Measurements from ENCODE around the gene ZSCAN12. TPM values are rescaled to one million over a fixed set of nuclear protein-coding genes. Genes with fewer than 3 reads are reported as not detected.

Gene ZSCAN12
- total RNA-seq, 1 experiment from 2014 or later, result 4.7 TPM

DNA sequence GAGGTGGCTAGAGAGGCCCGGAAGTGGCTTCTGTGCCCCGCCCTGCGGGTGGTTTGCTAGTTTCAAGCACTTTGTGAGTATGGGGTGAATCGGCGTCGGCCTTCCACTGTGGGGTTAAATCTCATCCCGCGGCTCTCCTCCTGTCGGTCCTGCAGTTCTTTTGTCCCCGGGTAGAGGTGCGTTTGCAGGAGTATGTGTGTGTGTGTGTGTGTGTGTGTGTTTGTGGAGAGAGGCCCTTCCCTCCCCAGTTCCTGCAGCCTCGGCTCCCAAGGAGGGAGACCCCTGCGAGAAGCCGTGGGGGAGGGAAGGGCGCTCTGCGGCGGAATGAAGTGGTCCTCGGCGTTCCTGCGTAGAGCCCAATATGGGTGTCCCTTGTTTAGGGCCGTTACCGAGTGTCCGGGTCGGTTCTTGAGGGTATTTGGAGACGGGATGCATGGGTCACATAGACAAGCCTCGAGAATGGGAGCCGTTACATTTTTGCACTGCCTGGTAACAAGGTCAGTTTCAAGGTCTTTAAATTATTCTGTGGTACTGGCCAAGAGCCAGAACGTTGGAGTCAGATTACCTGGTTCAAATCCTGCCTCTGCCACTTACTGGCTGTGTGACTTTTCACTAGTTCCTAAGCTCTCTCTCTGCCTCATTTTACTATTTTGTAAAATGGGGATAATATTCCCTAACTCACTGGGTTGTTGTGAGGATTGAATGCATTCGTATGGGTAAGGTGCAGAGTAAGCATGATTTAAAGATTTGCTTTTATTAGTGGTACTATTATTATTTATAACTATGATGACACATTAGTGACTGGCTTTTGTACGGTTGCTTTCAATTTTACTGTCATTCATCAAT lies 49.4 kb downstream of the ZSCAN12 start, which contains the start of gene ZKSCAN3:
ZKSCAN3 (plus strand) TSS at position 56 of the 846 bp plus-strand sequence. CDS start 9,640 bp downstream, outside the sequence.
- TSS peak; percentile 76 for BruUV-seq (replicated peaks)
- intact Hi-C loops (cut with micrococcal nuclease; ENCODE audit: unreplicated experiment), result loop anchor here (5.0 to 10.0 kb wide), 2 partner anchors 68 to 515 kb away; partner anchors contain the start of gene PGBD1
- Mint-ChIP-seq H3K27ac (ENCODE audit: unreplicated experiment) (peak within 1 kb of the TSS; percentile 96), H3K27me3 (ENCODE audit: unreplicated experiment) (peaks cover 28% of the 10 kb centered on the region), H3K36me3 (ENCODE audit: insufficient read depth, unreplicated experiment) (peaks cover 14% of the 10 kb centered on the region), H3K4me1 (ENCODE audit: low read depth, unreplicated experiment) (peaks cover 25% of the 10 kb centered on the region), H3K9me3 (ENCODE audit: low read depth, unreplicated experiment) (no peaks in the 10 kb centered on the region), H3K4me3 (ENCODE audit: low read depth, unreplicated experiment) (peak within 1 kb of the TSS; percentile 100)
- CTCF ChIA-PET, result interaction anchor here (0.5 to 0.7 kb wide), 3 partner anchors 218 to 1172 kb away, joined by 3 to 5 read pairs (median 3); no protein-coding TSS in a partner anchor
- no peak for TF ChIP-seq CTCF (IDR thresholded peaks at IDR 0.05; ENCODE audit: unreplicated experiment)
- peak; percentile 84 for DNase-seq

- Mint-ChIP-seq H3K36me3 (ENCODE audit: insufficient read depth, unreplicated experiment) (peaks cover 14% of the 10 kb centered on the region), H3K4me1 (ENCODE audit: low read depth, unreplicated experiment) (peaks cover 24% of the 10 kb centered on the region), H3K27me3 (ENCODE audit: unreplicated experiment) (peaks cover 32% of the 10 kb centered on the region), H3K4me3 (ENCODE audit: low read depth, unreplicated experiment) (peak overlapping the region; percentile 100), H3K9me3 (ENCODE audit: low read depth, unreplicated experiment) (no peaks in the 10 kb centered on the region), H3K27ac (ENCODE audit: unreplicated experiment) (peak overlapping the region; percentile 96)
- no peak for DNase-seq
- intact Hi-C loops (cut with micrococcal nuclease; ENCODE audit: unreplicated experiment), result no loop called here
- BruUV-seq (replicated peaks), result no TSS peak
- no peak for TF ChIP-seq CTCF (IDR thresholded peaks at IDR 0.05; ENCODE audit: unreplicated experiment)
- CTCF ChIA-PET, result interaction anchor here (0.5 to 0.6 kb wide), 2 partner anchors 393 to 1171 kb away, joined by 3 to 5 read pairs; no protein-coding TSS in a partner anchor
These were observed 50.1 kb downstream of the ZSCAN12 start for GRCh38 chr6:28349344-28349891.

GRCh38 chr6:28347119-28347518 lies 52.4 kb downstream of the ZSCAN12 start:
- no peak for TF ChIP-seq CTCF (IDR thresholded peaks at IDR 0.05; ENCODE audit: unreplicated experiment)
- Mint-ChIP-seq H3K4me1 (ENCODE audit: low read depth, unreplicated experiment) (peaks cover 18% of the 10 kb centered on the region), H3K27ac (ENCODE audit: unreplicated experiment) (no peak overlapping the region), H3K4me3 (ENCODE audit: low read depth, unreplicated experiment) (no peak overlapping the region), H3K36me3 (ENCODE audit: insufficient read depth, unreplicated experiment) (peaks cover 14% of the 10 kb centered on the region), H3K27me3 (ENCODE audit: unreplicated experiment) (peaks cover 32% of the 10 kb centered on the region), H3K9me3 (ENCODE audit: low read depth, unreplicated experiment) (no peaks in the 10 kb centered on the region)
- intact Hi-C loops (cut with micrococcal nuclease; ENCODE audit: unreplicated experiment), result no loop called here
- no TSS peak for BruUV-seq (replicated peaks)
- DNase-seq, result no peak
- CTCF ChIA-PET, result interaction anchor here (1.5 kb wide), 1 partner anchor 79 kb away, joined by 3 read pairs; no protein-coding TSS in a partner anchor

GRCh38 chr6:28345201-28345600 lies 54.3 kb downstream of the ZSCAN12 start:
- no TSS peak for BruUV-seq (replicated peaks)
- no peak for DNase-seq
- Mint-ChIP-seq H3K4me1 (ENCODE audit: low read depth, unreplicated experiment) (no peaks in the 10 kb centered on the region), H3K4me3 (ENCODE audit: low read depth, unreplicated experiment) (no peak overlapping the region), H3K9me3 (ENCODE audit: low read depth, unreplicated experiment) (peaks cover 3% of the 10 kb centered on the region), H3K27ac (ENCODE audit: unreplicated experiment) (no peak overlapping the region), H3K36me3 (ENCODE audit: insufficient read depth, unreplicated experiment) (peaks cover 9% of the 10 kb centered on the region), H3K27me3 (ENCODE audit: unreplicated experiment) (peaks cover 32% of the 10 kb centered on the region)
- intact Hi-C loops (cut with micrococcal nuclease; ENCODE audit: unreplicated experiment), result no loop called here
- no peak for TF ChIP-seq CTCF (IDR thresholded peaks at IDR 0.05; ENCODE audit: unreplicated experiment)
- CTCF ChIA-PET, result interaction anchor here (0.7 to 1.0 kb wide), 3 partner anchors 11 to 204 kb away, joined by 3 read pairs; partner anchors contain the start of genes ZKSCAN8 and ZSCAN26

All from Calu3 (cell line).